ENCODE data around the gene SIRT4.

- TF ChIP-seq, protein P1, sequence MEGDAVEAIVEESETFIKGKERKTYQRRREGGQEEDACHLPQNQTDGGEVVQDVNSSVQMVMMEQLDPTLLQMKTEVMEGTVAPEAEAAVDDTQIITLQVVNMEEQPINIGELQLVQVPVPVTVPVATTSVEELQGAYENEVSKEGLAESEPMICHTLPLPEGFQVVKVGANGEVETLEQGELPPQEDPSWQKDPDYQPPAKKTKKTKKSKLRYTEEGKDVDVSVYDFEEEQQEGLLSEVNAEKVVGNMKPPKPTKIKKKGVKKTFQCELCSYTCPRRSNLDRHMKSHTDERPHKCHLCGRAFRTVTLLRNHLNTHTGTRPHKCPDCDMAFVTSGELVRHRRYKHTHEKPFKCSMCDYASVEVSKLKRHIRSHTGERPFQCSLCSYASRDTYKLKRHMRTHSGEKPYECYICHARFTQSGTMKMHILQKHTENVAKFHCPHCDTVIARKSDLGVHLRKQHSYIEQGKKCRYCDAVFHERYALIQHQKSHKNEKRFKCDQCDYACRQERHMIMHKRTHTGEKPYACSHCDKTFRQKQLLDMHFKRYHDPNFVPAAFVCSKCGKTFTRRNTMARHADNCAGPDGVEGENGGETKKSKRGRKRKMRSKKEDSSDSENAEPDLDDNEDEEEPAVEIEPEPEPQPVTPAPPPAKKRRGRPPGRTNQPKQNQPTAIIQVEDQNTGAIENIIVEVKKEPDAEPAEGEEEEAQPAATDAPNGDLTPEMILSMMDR (IDR thresholded peaks at IDR 0.05), result no peak
- TF ChIP-seq POLR2A (IDR thresholded peaks at IDR 0.05), result no peak
These were observed 41.5 kb upstream of the SIRT4 start for GRCh38 chr12:120260607-120261006.
